ENCODE results near the gene DDR2.

DNA sequence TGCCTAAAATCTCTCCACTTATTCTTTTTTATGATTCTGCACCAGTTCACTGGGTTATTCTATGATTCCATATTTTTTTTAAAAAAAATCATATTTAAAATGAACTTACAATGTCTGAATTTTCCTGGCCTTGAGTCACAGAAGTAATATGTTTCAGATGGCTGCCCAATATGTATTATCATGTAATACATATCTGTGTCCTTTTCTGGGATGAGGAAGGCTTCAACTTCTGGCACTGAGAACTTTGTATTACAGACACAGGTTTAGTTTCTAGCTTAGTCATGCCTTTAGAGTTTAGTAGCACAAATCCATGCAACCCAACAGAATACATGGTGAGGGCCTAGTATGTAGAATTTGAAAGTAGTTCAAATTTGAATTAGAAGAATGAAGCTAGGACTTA is 150.4 kb downstream of the DDR2 start:
- TF ChIP-seq, protein P1, sequence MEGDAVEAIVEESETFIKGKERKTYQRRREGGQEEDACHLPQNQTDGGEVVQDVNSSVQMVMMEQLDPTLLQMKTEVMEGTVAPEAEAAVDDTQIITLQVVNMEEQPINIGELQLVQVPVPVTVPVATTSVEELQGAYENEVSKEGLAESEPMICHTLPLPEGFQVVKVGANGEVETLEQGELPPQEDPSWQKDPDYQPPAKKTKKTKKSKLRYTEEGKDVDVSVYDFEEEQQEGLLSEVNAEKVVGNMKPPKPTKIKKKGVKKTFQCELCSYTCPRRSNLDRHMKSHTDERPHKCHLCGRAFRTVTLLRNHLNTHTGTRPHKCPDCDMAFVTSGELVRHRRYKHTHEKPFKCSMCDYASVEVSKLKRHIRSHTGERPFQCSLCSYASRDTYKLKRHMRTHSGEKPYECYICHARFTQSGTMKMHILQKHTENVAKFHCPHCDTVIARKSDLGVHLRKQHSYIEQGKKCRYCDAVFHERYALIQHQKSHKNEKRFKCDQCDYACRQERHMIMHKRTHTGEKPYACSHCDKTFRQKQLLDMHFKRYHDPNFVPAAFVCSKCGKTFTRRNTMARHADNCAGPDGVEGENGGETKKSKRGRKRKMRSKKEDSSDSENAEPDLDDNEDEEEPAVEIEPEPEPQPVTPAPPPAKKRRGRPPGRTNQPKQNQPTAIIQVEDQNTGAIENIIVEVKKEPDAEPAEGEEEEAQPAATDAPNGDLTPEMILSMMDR (IDR thresholded peaks at IDR 0.05): no peak
- no peak for TF ChIP-seq POLR2A (IDR thresholded peaks at IDR 0.05)
